Measurements from ENCODE around the gene GPLD1.

The GPLD1 gene

GRCh38 chr6:24382220-24382540, 107.2 kb downstream of the GPLD1 start:
- Histone ChIP-seq H3K27ac (ENCODE audit: low read depth, low read length) (no peak overlapping the region), H3K36me3 (ENCODE audit: control insufficient read depth, low read length) (no peaks in the 10 kb centered on the region), H3F3A (ENCODE audit: control insufficient read depth, insufficient read depth) (no peaks in the 10 kb centered on the region), H3K4me1 (ENCODE audit: control insufficient read depth, low read length) (no peaks in the 10 kb centered on the region), H3K27me3 (ENCODE audit: control insufficient read depth, low read length) (peaks cover 3% of the 10 kb centered on the region; the same call in 1 of the 2 replicates), H3K9me3 (ENCODE audit: control insufficient read depth, insufficient read depth, low read length) (no peaks in the 10 kb centered on the region), H3K4me2 (ENCODE audit: low read length) (no peak overlapping the region), H4K20me1 (ENCODE audit: control insufficient read depth, insufficient read depth, low read depth, low read length) (no peaks in the 10 kb centered on the region), H3K79me2 (ENCODE audit: control insufficient read depth, low read length) (no peaks in the 10 kb centered on the region), H3K4me3 (ENCODE audit: low read length) (no peak overlapping the region), H3K9me2 (replicated peaks; ENCODE audit: control insufficient read depth, low read length) (no peaks in the 10 kb centered on the region)
- TF ChIP-seq CTCF (IDR thresholded peaks at IDR 0.05; ENCODE audit: low read depth, low read length, poor library complexity, severe bottlenecking), result no peak
- TF ChIP-seq EZH2phosphoT487 (IDR thresholded peaks at IDR 0.05; ENCODE audit: borderline replicate concordance, low read length), result no peak

- H3K4me3 ChIP-seq (ENCODE audit: low read length), result no peak overlapping the region
- no peak overlapping the region for H3K4me2 ChIP-seq (ENCODE audit: low read length)
- H3K79me2 ChIP-seq (ENCODE audit: control insufficient read depth, low read length), result no peaks in the 10 kb centered on the region
- H4K20me1 ChIP-seq (ENCODE audit: control insufficient read depth, insufficient read depth, low read depth, low read length), result no peaks in the 10 kb centered on the region
- H3K27me3 ChIP-seq (ENCODE audit: control insufficient read depth, low read length), result peaks cover 3% of the 10 kb centered on the region; the same call in 1 of the 2 replicates
- no peaks in the 10 kb centered on the region for H3K36me3 ChIP-seq (ENCODE audit: control insufficient read depth, low read length)
- no peaks in the 10 kb centered on the region for H3F3A ChIP-seq (ENCODE audit: control insufficient read depth, insufficient read depth)
- H3K9me2 ChIP-seq (replicated peaks; ENCODE audit: control insufficient read depth, low read length), result no peaks in the 10 kb centered on the region
- H3K4me1 ChIP-seq (ENCODE audit: control insufficient read depth, low read length), result no peaks in the 10 kb centered on the region
- no peak for TF ChIP-seq CTCF (IDR thresholded peaks at IDR 0.05; ENCODE audit: low read depth, low read length, poor library complexity, severe bottlenecking)
- no peak for TF ChIP-seq EZH2phosphoT487 (IDR thresholded peaks at IDR 0.05; ENCODE audit: borderline replicate concordance, low read length)
- no peak overlapping the region for H3K27ac ChIP-seq (ENCODE audit: low read depth, low read length)
- no peaks in the 10 kb centered on the region for H3K9me3 ChIP-seq (ENCODE audit: control insufficient read depth, insufficient read depth, low read length)
These were observed 107.7 kb downstream of the GPLD1 start for GRCh38 chr6:24381476-24382219.

GRCh38 chr6:24378473-24379097, 110.8 kb downstream of the GPLD1 start:
- Histone ChIP-seq H3K27ac (ENCODE audit: low read depth, low read length) (no peak overlapping the region), H4K20me1 (ENCODE audit: control insufficient read depth, insufficient read depth, low read depth, low read length) (no peaks in the 10 kb centered on the region), H3K79me2 (ENCODE audit: control insufficient read depth, low read length) (no peaks in the 10 kb centered on the region), H3K27me3 (ENCODE audit: control insufficient read depth, low read length) (peaks cover 3% of the 10 kb centered on the region; the same call in 1 of the 2 replicates), H3K36me3 (ENCODE audit: control insufficient read depth, low read length) (no peaks in the 10 kb centered on the region), H3K4me1 (ENCODE audit: control insufficient read depth, low read length) (no peaks in the 10 kb centered on the region), H3K4me3 (ENCODE audit: low read length) (no peak overlapping the region), H3K4me2 (ENCODE audit: low read length) (no peak overlapping the region), H3F3A (ENCODE audit: control insufficient read depth, insufficient read depth) (no peaks in the 10 kb centered on the region), H3K9me2 (replicated peaks; ENCODE audit: control insufficient read depth, low read length) (no peaks in the 10 kb centered on the region), H3K9me3 (ENCODE audit: control insufficient read depth, insufficient read depth, low read length) (no peaks in the 10 kb centered on the region)
- TF ChIP-seq CTCF (IDR thresholded peaks at IDR 0.05; ENCODE audit: low read depth, low read length, poor library complexity, severe bottlenecking) (no peak), EZH2phosphoT487 (IDR thresholded peaks at IDR 0.05; ENCODE audit: borderline replicate concordance, low read length) (no peak)
